Mucosa of descending colon (tissue), 3 donors: ENCODE data around the gene ADPRHL1. TPM values are rescaled to one million over a fixed set of nuclear protein-coding genes. Genes with fewer than 3 reads are reported as not detected.
"Not testable (repeated sequence)": the region's sequence is repeated elsewhere in the genome, so short reads cannot be mapped to it uniquely, and the experiment has no call there.

Experiments used
- ATAC-seq: fragments of 200-7000 bp; cut with Tn5 transposase; one replicate; pipeline ENCODE4 v1.9.1; 2020; ENCODE audit warnings: mild to moderate bottlenecking, moderate library complexity
- DNase-seq, 3 donors: peaks; one replicate each; pipeline ENCODE4 v3.0.0-alpha.2; 2020
- H3K36me3 ChIP-seq: fragments of 200-600 bp; one replicate; pipeline ENCODE4 v1.8.0; 2021; ENCODE audit warnings: low read depth, mild to moderate bottlenecking
- H3K4me1 ChIP-seq: fragments of 200-600 bp; one replicate; pipeline ENCODE4 v1.8.0; 2021; ENCODE audit warnings: low read depth, mild to moderate bottlenecking
- H3K4me3 ChIP-seq: fragments of 200-600 bp; one replicate; pipeline ENCODE4 v1.8.0; 2021; ENCODE audit warnings: mild to moderate bottlenecking
- H3K9me3 ChIP-seq: fragments of 200-600 bp; one replicate; pipeline ENCODE4 v1.8.0; 2021; ENCODE audit warnings: mild to moderate bottlenecking
- intact Hi-C, 2 donors: fragments of 100-400 bp; cut with DNase I in 1 of 2; cut with micrococcal nuclease in 1 of 2; formaldehyde crosslinking; loops; one replicate each; pipeline versions ENCODE4 v1.11.0 to v1.11.1; 2022; cut with DNase I, micrococcal nuclease
- total RNA-seq, 3 donors: library from RNA; stranded (reverse); fragmentation: NEBNext Ultra II Directional in 2 of 3; extraction: Animal tissue kit (Norgen Biotek cat#: 25700) in 2 of 3; gene quantifications; one replicate each; pipeline versions ENCODE4 v1.2.1 to v1.2.4, GENCODE V29; 2021 to 2023
- TF ChIP-seq, protein P1 (sequence below): fragments of 200-600 bp; IDR thresholded peaks from one replicate; pipeline ENCODE4 v1.8.0; 2022; ENCODE audit warnings: antibody characterized with exemption, mild to moderate bottlenecking
- donor health status: DM: no; HTN: no; CAD: no; lungs with moderate emphysema.
- donor health status: DM: no; HTN: no; CAD: no.
- donor health status: DM: no; HTN: yes; CAD: no.

ADPRHL1 gene
- total RNA-seq, 3 donors from 2014 or later, result 5.1 to 9.2 (median 7.1) TPM

DNA sequence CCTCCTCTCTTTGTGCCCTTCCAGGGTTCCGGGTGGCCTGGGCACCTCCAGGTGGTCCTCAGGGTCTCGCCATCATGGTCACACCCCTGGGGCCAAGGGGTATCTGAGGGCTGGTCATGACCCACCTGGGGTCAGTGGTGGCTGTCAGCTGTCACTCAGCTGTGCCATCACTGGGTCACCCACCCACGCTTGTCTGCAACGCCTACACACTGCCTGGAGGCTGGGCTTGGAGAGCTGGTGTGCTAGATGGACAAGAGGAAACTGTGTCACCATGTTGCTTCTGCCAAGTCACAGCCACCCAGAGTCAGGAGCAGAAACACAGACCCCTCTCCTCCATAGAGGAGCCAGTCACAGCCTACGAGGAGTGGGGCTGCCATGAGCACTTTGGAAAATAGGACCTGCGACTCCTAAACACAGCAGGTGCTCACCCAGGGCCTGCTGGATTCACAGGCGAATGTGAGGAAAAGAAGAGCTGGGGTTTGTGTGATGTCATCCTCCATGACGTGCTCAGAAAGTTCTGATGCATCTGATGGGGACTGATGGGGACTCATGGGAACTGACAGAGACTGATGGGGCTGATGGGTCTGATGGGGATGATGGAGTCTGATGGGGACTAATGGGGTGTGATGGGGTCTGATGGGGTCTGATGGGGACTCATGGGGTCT lies 78.6 kb downstream of the ADPRHL1 start:
- Histone ChIP-seq H3K9me3 (no peaks in the 10 kb centered on the region), H3K4me1 (peaks cover 4% of the 10 kb centered on the region), H3K4me3 (no peak overlapping the region), H3K36me3 (no peaks in the 10 kb centered on the region)
- ATAC-seq (no peak), DNase-seq (no peak)
- TF ChIP-seq, protein P1, sequence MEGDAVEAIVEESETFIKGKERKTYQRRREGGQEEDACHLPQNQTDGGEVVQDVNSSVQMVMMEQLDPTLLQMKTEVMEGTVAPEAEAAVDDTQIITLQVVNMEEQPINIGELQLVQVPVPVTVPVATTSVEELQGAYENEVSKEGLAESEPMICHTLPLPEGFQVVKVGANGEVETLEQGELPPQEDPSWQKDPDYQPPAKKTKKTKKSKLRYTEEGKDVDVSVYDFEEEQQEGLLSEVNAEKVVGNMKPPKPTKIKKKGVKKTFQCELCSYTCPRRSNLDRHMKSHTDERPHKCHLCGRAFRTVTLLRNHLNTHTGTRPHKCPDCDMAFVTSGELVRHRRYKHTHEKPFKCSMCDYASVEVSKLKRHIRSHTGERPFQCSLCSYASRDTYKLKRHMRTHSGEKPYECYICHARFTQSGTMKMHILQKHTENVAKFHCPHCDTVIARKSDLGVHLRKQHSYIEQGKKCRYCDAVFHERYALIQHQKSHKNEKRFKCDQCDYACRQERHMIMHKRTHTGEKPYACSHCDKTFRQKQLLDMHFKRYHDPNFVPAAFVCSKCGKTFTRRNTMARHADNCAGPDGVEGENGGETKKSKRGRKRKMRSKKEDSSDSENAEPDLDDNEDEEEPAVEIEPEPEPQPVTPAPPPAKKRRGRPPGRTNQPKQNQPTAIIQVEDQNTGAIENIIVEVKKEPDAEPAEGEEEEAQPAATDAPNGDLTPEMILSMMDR, result no peak
- intact Hi-C loops, result no loop called here

DNA sequence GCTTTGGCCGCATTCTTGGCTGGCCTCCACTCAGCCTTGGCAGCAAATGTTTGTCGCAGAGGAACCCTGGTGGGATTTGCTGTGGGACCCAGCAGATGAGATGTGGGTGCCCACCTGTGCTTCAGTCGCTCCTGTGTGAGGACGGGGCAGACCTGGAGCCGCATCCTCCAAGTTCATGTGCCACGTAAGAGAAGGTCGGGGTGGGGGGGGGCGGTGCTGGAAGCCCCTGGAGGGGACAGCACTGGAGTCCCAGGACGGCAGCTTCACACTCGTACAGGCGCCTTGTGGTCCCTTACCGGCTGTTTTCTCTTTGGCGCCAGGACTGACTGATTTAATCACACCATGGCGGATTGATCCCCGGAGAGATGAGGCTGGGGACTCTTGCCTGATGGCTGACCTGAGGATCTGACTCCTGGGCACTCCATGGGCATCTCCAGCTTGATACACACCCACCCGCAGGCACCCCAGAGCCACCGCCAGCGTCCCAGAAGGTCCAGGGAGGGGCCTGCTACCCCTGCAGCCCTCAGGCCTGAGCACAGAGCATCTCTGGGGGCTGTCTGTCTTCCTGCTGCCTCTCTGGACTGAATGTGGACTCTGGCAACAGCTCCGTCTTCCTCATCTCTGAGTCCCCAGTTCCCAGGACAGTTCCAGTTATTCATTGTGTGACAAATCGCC lies 79.3 kb downstream of the ADPRHL1 start:
- ATAC-seq (no peak), DNase-seq (no peak)
- Histone ChIP-seq H3K4me3 (no peak overlapping the region), H3K9me3 (no peaks in the 10 kb centered on the region), H3K36me3 (no peaks in the 10 kb centered on the region), H3K4me1 (no peaks in the 10 kb centered on the region)
- TF ChIP-seq, protein P1, result no peak
- intact Hi-C loops, result no loop called here

DNA sequence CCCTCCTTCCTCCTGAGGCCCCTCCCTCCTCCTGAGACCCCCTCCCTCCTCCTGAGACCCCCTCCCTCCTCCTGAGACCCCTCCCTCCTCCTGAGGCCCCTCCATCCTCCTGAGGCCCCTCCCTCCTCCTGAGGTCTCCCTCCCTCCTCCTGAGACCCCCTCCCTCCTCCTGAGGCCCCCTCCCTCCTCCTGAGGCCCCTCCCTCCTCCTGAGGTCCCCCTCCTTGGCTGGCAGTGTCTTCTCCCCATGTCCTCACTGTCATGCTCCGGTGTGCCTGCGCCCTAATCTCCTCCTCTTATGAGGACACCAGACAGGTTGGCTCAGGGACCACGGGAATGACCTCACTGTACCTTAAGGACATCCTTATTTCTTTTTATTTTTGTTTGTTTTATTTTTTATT lies 81.6 kb downstream of the ADPRHL1 start:
- intact Hi-C loops, DNase-seq, H3K9me3 ChIP-seq, H3K4me1 ChIP-seq, H3K4me3 ChIP-seq, ATAC-seq, H3K36me3 ChIP-seq: not testable (repeated sequence)

DNA sequence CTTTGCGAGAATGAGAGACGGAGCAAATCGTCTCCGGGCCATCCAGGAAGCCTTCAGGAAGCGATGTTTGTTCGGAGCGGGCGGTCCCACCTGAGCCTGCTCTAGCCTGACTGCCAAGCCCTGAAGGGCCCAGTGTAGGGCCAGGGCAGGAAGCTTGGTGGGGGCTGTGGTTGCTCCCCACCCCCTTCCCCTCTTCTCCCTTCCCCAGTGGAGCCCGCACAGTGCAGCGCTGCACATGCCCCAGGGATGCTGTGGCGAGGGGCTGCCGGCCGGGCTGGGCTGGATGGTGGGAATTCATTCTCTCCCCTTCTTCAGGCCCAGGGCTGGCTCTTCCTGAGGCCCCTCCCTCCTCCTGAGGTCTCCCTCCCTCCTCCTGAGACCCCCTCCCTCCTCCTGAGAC lies 82.2 kb downstream of the ADPRHL1 start:
- H3K4me3 ChIP-seq, result no peak overlapping the region
- intact Hi-C loops, result no loop called here
- no peaks in the 10 kb centered on the region for H3K36me3 ChIP-seq
- H3K9me3 ChIP-seq, result no peaks in the 10 kb centered on the region
- TF ChIP-seq, protein P1, result no peak
- ATAC-seq (no peak), DNase-seq (no peak)
- no peaks in the 10 kb centered on the region for H3K4me1 ChIP-seq

DNA sequence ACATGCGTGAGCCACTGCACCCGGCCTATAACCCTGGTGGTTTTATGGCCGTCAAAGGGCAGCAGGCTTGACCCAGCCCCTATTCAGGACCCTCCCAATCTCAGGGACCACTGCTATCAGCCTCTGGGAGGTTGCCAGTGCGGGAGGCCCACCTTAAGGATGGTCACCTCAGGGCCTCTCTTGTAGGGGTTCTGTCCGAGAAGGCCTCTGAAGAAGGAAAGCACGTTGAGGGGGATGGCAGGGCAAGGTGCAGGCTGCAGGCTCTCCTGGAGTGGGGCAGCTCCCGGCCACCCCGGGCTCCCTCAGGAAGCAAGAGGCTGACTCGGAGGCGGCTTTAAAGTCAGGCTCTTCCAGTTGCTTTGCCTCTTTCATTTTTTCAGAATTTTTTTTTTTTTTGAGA lies 83.4 kb downstream of the ADPRHL1 start:
- no peak overlapping the region for H3K4me3 ChIP-seq
- TF ChIP-seq, protein P1, result no peak
- ATAC-seq (no peak), DNase-seq (no peak)
- H3K9me3 ChIP-seq, result no peaks in the 10 kb centered on the region
- H3K36me3 ChIP-seq, result no peaks in the 10 kb centered on the region
- intact Hi-C loops, result no loop called here
- no peaks in the 10 kb centered on the region for H3K4me1 ChIP-seq

DNA sequence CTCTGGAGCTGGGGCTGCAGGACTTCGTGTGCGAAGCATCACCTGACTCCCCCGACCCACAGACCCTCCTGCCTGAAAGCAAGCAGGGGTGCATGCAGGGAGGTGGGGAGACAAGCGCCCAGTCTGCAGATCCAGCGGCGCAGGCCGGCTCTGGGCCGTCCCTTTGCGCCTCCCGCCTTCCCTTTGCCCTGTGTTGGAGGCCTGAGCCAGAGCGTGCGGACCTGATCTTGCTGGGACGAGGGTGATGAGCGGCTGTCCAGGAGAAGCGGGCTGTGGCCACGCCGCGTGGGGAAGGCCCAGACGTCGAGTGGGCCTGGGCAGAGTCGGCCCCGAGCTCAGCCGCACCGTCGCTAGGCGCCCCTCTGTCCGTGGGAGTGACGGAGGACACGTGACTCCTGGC lies 84.1 kb downstream of the ADPRHL1 start:
- DNase-seq (no peak), ATAC-seq (no peak)
- TF ChIP-seq, protein P1, result no peak
- no peak overlapping the region for H3K4me3 ChIP-seq
- peaks cover 3% of the 10 kb centered on the region for H3K4me1 ChIP-seq
- intact Hi-C loops, result no loop called here
- no peaks in the 10 kb centered on the region for H3K9me3 ChIP-seq
- H3K36me3 ChIP-seq, result no peaks in the 10 kb centered on the region

DNA sequence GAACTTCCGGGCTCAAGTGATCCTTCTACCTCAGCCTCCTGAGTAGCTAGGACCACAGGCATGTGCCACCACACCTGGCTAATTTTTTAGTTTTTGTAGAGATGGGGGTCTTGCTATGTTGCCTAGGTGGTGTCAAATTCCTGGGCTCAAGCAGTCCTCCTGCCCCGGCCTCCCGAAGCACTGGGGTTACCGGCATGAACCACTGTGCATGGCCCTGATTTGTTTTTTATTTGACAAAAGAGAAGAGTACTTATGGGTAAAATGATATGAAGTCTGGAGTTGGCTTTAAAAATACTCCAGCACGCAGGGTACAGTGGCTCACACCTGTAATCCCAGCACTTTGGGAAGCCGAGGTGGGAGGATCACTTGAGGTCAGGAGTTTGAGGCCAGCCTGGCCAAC lies 84.9 kb downstream of the ADPRHL1 start:
- H3K9me3 ChIP-seq, ATAC-seq, H3K4me3 ChIP-seq, intact Hi-C loops, H3K36me3 ChIP-seq, H3K4me1 ChIP-seq, DNase-seq: not testable (repeated sequence)
